NT2/D1 (cell line): ENCODE results near the gene INMT.

Experiments
- SUZ12 ChIP-seq: IDR thresholded peaks from 2 replicates; pipeline ENCODE4 v1.6.1; 2011; ENCODE audit not compliant: insufficient read length, insufficient read depth; ENCODE audit errors: extremely low read depth
- YY1 ChIP-seq: IDR thresholded peaks from 2 replicates; pipeline ENCODE4 v1.6.1; 2011; ENCODE audit not compliant: insufficient read length, insufficient read depth
- ZNF274 ChIP-seq: IDR thresholded peaks from 2 replicates; pipeline ENCODE4 v1.6.1; 2011; ENCODE audit warnings: mild to moderate bottlenecking, low read depth, low read length

DNA sequence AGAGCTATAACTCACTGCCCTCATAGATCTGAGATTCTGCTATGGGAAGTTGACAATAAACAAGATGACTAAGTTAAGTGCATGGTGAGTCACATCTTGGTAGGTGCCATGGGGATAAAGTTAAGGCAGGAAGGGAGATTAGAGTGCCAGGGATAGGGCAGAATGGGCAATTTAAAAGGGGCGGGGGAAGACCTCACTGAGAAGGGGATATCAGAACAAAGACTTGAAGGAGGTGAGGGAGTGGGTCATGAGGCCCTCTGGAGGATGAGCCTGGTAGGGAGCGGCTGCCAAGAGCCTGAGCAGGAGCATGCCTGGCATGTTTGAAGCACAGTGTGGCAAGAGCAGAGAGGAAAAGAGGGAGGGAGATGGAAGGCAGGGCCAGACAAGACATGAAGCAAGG, 34.8 kb upstream of the INMT start:
- TF ChIP-seq SUZ12 (no peak), YY1 (no peak), ZNF274 (no peak)
